Measurements from ENCODE around the gene TRAK1. TPM values are rescaled to one million over a fixed set of nuclear protein-coding genes. Genes with fewer than 3 reads are reported as not detected.
"Not testable (repeated sequence)": the region's sequence is repeated elsewhere in the genome, so short reads cannot be mapped to it uniquely, and the experiment has no call there.

Gene TRAK1, protein sequence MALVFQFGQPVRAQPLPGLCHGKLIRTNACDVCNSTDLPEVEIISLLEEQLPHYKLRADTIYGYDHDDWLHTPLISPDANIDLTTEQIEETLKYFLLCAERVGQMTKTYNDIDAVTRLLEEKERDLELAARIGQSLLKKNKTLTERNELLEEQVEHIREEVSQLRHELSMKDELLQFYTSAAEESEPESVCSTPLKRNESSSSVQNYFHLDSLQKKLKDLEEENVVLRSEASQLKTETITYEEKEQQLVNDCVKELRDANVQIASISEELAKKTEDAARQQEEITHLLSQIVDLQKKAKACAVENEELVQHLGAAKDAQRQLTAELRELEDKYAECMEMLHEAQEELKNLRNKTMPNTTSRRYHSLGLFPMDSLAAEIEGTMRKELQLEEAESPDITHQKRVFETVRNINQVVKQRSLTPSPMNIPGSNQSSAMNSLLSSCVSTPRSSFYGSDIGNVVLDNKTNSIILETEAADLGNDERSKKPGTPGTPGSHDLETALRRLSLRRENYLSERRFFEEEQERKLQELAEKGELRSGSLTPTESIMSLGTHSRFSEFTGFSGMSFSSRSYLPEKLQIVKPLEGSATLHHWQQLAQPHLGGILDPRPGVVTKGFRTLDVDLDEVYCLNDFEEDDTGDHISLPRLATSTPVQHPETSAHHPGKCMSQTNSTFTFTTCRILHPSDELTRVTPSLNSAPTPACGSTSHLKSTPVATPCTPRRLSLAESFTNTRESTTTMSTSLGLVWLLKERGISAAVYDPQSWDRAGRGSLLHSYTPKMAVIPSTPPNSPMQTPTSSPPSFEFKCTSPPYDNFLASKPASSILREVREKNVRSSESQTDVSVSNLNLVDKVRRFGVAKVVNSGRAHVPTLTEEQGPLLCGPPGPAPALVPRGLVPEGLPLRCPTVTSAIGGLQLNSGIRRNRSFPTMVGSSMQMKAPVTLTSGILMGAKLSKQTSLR
- polyA plus RNA-seq (2012; ENCODE audit: low read depth, missing spikeins) = 19.6 TPM

DNA sequence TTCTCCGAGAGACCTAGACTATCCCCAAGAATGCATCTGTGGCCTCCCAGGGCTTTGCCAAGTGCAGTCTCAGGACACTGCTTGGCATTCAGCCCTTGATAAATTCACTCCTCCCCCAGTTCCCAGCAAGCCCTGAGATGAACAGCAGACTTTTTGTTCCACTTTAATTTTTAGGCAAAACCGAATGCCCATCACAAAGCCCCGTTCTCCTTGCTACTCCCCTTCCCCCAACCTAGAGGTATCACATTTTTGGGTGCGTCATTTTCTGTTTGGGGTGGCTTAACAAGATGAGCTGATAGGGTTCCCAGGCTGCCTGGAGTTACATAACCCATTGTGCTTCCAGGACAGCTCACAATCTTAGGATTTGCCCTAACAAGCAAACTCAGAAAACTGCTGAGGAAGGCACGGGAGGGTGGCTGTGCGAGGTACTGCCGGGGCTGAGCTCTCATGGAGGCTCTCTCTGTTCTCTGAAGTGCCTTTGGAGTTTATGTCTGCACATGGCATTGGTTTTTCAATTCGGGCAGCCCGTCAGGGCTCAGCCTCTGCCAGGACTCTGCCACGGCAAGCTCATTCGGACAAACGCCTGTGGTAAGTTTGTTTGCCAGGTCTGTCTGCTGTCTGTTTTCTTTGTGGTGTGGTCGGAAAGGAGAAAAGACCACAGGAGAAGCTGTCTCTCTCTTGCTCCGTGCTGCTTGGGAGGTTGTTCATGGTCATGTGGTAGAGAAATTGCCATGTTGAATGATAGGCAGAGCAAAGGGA is at the start of gene TRAK1:
TRAK1 (plus strand) TSS at position 385 of the 759 bp plus-strand sequence; CDS start at position 498, 113 bp downstream.
- TF ChIP-seq POLR2AphosphoS5 (IDR thresholded peaks at IDR 0.05; ENCODE audit: low read depth, low read length) = no peak
- FAIRE-seq (peak; percentile 55), DNase-seq (ENCODE audit: insufficient read length, low spot score) (no peak)

DNA sequence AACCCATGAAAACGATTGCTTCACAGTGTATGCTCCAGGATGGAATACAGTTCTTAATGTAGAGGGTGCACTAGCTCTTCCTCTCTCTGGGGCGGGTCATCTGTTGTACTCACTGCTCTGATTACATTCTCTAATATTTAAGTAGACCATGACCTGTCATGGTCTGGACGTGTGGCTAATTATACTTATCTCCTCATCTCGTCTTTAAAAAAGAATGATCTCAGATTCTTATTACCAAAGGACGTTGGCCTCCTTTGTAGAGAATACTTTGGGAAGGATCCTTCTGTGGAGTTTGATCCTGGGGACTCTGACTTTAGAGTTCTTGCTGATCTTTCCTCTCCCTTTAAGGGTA is 48.4 kb upstream of the TRAK1 start:
- DNase-seq (ENCODE audit: insufficient read length, low spot score) (no peak), FAIRE-seq (no peak)
- TF ChIP-seq PAX5 (IDR thresholded peaks at IDR 0.05; ENCODE audit: insufficient read depth, low read length, severe bottlenecking) (no peak), TAF1 (IDR thresholded peaks at IDR 0.05; ENCODE audit: low read depth, low read length) (no peak), POU2F2 (IDR thresholded peaks at IDR 0.05; ENCODE audit: low read depth, low read length) (no peak), POLR2A (IDR thresholded peaks at IDR 0.05; ENCODE audit: low read depth, low read length) (no peak), POLR2AphosphoS5 (IDR thresholded peaks at IDR 0.05; ENCODE audit: low read depth, low read length) (no peak), SPI1 (IDR thresholded peaks at IDR 0.05; ENCODE audit: low read depth, low read length) (no peak)

DNA sequence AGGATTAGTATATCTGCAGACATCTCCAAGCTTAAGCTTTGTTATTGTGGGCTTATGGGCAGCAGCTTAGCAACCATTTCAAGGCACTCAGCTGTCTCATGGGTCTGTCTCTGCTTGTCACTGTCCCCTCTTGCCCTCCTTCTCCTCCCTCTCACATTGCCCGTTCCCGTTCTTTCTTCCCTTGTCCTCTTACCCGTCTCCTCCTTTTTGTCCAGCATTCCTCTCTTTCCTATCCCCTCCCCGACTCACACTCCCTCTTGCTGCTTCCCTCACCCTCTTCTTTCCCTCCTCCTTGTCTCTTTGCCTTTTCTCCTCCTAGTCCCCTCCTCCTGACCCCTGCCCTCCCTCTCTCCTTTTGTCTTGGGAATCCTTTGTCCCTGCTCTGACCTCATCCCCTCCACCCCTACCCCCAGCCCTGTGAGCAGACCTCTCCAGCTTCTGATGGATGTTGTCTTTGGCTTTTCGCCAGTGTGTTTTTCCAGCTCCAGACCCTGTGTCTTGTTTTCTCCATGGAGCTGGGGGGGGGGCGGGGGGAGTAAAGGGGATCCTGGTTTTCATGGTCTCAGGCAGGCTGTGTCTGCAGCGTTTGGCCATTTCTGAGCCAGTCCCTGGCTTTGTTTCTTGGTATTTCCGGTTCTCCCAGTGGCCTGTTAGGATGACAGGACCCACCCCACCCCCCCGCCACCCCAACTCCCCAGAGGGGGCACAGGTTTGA is 47.9 kb upstream of the TRAK1 start:
- no peak for DNase-seq (ENCODE audit: insufficient read length, low spot score)
- TF ChIP-seq POLR2AphosphoS5 (IDR thresholded peaks at IDR 0.05; ENCODE audit: low read depth, low read length) (no peak), TAF1 (IDR thresholded peaks at IDR 0.05; ENCODE audit: low read depth, low read length) (no peak), PAX5 (IDR thresholded peaks at IDR 0.05; ENCODE audit: insufficient read depth, low read length, severe bottlenecking) (no peak), POU2F2 (IDR thresholded peaks at IDR 0.05; ENCODE audit: low read depth, low read length) (no peak), SPI1 (IDR thresholded peaks at IDR 0.05; ENCODE audit: low read depth, low read length) (no peak), POLR2A (IDR thresholded peaks at IDR 0.05; ENCODE audit: low read depth, low read length) (no peak)
- FAIRE-seq = no peak

DNA sequence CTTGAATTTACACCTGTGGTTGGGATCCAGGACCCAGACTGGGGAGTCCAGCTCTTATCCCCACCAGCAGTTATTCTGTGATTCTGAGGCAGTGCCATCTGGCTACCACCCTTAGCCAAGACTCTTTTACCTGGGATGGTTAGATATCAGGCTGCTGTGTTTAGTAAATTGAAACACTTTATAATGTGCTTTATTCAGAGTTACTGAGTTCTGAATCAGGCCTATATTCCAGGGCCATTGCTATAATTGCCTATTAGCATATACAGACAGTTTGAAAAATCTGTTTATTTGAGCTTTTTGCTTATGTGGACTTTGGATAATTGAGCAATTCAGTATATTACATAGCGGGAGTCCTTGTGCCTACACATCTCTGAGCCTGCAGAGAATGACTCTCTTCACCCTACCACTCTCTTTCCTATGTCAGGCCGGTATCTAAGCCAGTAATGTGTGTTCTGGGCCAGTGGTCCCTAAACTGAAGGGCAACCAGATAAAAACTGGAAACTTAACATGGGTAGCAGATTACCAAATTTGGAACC is 45.4 kb upstream of the TRAK1 start:
- no peak for DNase-seq (ENCODE audit: insufficient read length, low spot score)
- peak; percentile 31 for FAIRE-seq
- no peak for TF ChIP-seq POLR2AphosphoS5 (IDR thresholded peaks at IDR 0.05; ENCODE audit: low read depth, low read length)

DNA sequence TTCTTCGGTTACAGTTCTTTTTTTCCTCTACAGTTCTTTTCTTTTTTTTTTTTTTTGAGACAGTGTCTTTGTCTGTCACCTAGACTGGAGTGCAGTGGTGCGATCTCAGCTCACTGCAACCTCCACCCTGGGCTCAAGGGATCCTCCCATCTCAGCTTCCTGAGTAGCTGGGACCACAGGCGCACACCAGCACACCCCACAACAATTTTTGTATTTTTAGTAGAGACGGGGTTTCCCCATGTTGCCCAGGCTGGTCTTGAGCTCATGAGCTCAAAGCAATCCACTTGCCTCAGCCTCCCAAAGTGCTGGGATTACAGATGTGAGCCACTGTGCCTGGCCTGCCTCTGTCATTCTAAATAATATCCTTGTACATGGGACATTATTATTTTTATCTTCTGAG is 42.6 kb upstream of the TRAK1 start:
- not testable (repeated sequence) for DNase-seq (ENCODE audit: insufficient read length, low spot score)
- FAIRE-seq = peak; percentile 52

DNA sequence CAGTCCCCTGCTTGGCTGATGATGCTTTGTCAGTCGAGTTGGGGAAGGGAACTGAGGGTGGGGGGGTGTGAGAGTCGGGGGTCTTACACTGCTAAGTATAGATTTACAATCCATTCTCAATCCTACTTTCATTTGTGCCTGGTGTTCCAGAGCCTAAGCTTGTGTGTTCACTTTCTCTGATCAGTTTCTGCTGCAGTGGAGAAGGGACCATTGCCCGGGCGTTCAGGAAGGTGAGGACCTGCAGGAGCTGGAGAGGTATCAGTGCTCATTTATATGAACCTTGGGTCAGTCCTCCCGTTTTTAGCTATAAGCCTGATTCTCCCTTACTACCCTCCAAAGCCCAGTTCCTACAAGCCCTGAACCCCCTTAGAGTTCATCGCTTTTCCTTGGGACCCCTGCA is 41.0 kb upstream of the TRAK1 start:
- DNase-seq (ENCODE audit: insufficient read length, low spot score) (no peak), FAIRE-seq (no peak)
- no peak for TF ChIP-seq POU2F2 (IDR thresholded peaks at IDR 0.05; ENCODE audit: low read depth, low read length)
- no peak for TF ChIP-seq TAF1 (IDR thresholded peaks at IDR 0.05; ENCODE audit: low read depth, low read length)
- TF ChIP-seq POLR2A (IDR thresholded peaks at IDR 0.05; ENCODE audit: low read depth, low read length) = no peak
- no peak for TF ChIP-seq POLR2AphosphoS5 (IDR thresholded peaks at IDR 0.05; ENCODE audit: low read depth, low read length)
- TF ChIP-seq PAX5 (IDR thresholded peaks at IDR 0.05; ENCODE audit: insufficient read depth, low read length, severe bottlenecking) = no peak
- TF ChIP-seq SPI1 (IDR thresholded peaks at IDR 0.05; ENCODE audit: low read depth, low read length) = no peak

DNA sequence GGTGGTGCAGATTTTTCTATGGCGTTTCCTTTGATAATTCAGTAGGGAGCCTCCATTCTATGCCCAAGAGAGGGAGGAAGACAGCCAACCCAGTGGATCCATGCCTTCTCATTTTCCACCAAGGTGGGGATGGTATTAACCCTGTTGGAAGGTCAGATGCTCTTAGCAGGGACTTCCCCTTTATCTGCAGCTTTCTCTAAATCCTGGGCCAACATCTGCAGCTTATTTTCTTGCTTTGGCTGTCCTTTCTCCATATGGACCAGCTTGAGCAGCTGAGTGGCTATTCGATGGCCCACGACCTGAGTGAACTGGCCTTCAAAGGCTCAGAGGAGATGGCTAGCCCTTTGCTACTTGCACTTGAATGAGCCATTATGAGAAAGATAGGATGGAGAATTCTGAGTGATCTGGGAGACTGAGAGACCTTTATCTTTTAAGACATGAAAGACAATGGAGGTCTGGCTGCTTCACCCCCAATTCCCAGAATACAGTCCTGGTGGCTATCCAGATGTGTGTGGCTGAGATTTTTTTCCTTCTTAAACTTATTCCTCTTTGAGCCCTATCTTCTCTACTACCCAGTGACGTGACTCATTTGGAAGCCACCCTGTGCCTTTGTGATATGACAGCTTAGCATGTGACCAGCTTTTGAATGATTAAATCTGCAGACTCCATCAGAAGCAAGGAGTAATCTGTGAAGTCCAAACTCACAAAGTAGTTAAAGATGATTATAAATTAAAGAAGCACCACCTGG is 39.6 kb upstream of the TRAK1 start:
- DNase-seq (ENCODE audit: insufficient read length, low spot score) (no peak), FAIRE-seq (peak; percentile 31)
- TF ChIP-seq POLR2AphosphoS5 (IDR thresholded peaks at IDR 0.05; ENCODE audit: low read depth, low read length) = no peak
- peak; percentile 49 for TF ChIP-seq SPI1 (IDR thresholded peaks at IDR 0.05; ENCODE audit: low read depth, low read length)
- TF ChIP-seq TAF1 (IDR thresholded peaks at IDR 0.05; ENCODE audit: low read depth, low read length) = no peak
- no peak for TF ChIP-seq POU2F2 (IDR thresholded peaks at IDR 0.05; ENCODE audit: low read depth, low read length)
- no peak for TF ChIP-seq PAX5 (IDR thresholded peaks at IDR 0.05; ENCODE audit: insufficient read depth, low read length, severe bottlenecking)
- TF ChIP-seq POLR2A (IDR thresholded peaks at IDR 0.05; ENCODE audit: low read depth, low read length) = no peak

DNA sequence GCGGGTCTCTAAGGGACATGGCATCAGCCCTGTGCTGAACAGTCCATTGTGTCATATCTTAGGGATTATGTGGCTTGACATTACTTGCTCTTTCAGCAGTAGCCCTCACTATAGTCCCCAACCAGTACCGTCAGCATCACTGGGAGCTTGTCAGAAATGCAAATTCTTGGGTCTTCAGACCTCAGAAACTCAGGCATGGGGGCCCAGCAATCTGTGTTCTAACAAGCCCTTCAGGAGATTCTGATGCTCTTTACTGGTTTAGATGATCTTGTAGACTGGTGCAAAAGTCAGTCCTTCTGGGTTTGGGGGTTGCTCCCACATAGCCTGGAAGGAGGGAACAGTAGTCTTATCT is 39.0 kb upstream of the TRAK1 start:
- TF ChIP-seq TAF1 (IDR thresholded peaks at IDR 0.05; ENCODE audit: low read depth, low read length) = no peak
- TF ChIP-seq POU2F2 (IDR thresholded peaks at IDR 0.05; ENCODE audit: low read depth, low read length) = peak; percentile 83; the same call in 1 of the 2 replicates
- no peak for DNase-seq (ENCODE audit: insufficient read length, low spot score)
- FAIRE-seq = peak; percentile 28

Measured in GM12891 (cell line).